OCI-M1 (cell line): ENCODE data around the gene RBBP6.
"Not testable (repeated sequence)": the region's sequence is repeated elsewhere in the genome, so short reads cannot be mapped to it uniquely, and the experiment has no call there.

Experiments
- DNase-seq: peaks from one replicate; lab custom pipeline; 2025; lab: John Stamatoyannopoulos, UW

RBBP6 gene

GRCh38 chr16:24562811-24563210, 23.4 kb downstream of the RBBP6 start:
- DNase-seq: no peak

DNA sequence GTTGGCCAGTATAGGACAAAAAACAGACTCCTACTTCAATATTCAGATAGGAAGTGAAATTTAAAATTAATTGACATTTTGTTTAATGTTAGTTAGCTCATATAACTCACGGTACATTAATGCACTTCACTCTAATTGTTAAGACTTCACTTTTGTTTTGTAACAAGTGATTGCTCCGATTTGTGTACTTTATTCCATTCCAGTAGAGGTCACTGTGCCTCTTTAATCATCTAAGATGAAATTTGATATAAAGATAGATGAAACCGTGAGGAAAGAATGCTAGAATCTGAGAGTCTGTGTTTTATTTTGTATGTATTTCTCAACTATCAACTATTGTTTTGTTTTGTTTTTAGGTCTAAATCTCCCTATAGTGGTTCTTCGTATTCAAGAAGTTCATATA, 29.0 kb downstream of the RBBP6 start:
- DNase-seq: no peak

DNA sequence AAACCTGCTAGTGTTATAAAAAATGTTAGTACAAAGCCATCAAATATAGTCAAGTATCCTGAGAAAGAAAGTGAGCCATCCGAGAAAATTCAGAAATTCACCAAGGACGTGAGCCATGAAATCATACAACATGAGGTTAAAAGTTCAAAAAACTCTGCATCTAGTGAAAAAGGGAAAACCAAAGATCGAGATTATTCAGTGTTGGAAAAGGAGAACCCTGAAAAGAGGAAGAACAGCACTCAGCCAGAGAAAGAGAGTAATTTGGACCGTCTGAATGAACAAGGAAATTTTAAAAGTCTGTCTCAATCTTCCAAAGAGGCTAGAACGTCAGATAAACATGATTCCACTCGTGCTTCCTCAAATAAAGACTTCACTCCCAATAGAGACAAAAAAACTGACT, 31.7 kb downstream of the RBBP6 start:
- no peak for DNase-seq

GRCh38 chr16:24572069-24572468, 32.7 kb downstream of the RBBP6 start:
- DNase-seq: no peak

- DNase-seq: no peak
Measured at GRCh38 chr16:24573141-24573540, 33.8 kb downstream of the RBBP6 start.

DNA sequence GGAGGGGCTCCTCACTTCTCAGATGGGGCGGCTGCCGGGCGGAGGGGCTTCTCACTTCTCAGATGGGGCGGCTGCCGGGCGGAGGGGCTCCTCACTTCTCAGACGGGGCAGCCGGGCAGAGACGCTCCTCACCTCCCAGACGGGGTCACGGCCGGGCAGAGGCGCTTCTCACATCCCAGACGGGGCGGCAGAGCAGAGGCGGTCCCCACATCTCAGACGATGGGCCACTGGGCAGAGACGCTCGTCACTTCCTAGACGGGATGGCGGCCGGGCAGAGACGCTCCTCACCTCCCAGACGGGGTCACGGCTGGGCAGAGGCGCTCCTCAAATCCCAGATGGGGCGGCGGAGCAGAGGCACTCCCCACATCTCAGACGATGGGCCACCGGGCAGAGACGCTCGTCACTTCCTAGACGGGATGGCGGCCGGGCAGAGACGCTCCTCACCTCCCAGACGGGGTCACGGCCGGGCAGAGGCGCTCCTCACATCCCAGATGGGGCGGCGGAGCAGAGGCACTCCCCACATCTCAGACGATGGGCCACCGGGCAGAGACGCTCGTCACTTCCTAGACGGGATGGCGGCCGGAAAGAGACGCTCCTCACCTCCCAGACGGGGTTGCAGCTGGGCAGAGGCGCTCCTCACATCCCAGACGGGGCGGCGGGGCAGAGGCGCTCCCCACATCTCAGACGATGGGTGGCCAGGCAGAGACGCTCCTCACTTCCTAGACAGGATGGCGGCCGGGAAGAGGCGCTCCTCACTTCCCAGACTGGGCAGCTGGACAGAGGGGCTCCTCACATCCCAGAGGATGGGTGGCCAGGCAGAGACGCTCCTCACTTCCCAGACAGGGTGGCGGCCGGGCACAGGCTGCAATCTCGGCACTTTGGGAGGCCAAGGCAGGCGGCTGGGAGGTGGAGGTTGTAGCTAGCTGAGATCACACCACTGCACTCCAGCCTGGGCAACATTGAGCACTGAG, 35.4 kb downstream of the RBBP6 start:
- DNase-seq: not testable (repeated sequence)

GRCh38 chr16:24575791-24576190, 36.4 kb downstream of the RBBP6 start:
- not testable (repeated sequence) for DNase-seq

DNA sequence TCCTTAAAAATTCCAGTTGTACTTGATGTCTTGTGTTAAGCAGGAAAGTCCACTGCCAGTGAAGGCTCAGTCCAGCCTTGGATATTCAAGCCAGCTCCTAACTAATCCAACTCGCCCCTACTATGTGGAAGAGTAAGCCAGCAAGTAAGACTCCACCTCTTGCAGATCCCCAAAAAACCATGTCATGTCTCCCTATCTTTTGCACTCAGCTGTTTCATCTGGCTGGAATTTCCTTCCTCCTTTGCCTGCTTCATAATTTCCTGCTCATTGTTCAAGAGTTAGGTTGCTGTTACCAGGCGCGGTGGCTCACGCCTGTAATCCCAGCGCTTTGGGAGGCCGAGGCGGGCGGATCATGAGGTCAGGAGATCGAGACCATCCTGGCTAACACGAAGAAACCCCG, 37.8 kb downstream of the RBBP6 start:
- DNase-seq: no peak

DNA sequence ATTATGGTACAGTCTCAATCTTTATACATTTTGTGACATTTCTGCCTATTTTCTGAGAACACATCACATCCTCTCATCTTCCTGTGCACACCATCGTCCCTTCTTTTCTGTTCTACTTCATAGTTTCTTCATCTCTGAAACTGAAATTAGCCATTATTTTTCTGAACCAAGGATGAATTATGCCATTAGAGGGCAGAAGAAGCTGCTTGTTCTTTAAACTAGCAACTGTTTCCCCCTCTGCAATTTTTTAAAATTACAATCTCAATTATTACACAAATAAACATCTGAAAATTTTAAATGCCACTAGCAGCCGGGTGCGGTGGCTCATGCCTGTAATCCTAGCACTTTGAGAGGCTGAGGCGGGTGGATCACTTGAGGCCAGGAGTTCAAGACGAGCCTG, 41.3 kb downstream of the RBBP6 start:
- DNase-seq: peak; percentile 14

DNA sequence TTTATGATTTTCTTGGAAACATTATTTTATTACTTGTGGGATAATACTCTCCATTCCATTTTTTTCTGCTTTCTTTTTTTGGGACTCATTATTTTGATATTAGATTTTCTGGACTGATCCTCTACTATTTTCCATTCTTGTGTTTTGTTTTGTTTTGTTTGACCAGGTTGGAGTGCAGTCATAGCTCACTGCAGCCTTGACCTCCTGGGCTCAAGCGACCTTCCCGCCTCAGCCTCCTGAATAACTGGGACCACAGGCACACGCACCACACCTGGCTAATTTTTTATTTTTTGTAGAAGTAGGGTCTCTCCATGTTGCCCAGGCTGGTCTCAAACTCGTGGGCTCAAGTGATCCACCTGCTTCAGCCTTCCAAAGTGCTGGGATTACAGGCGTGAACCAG, 44.1 kb downstream of the RBBP6 start:
- DNase-seq: no peak

GRCh38 chr16:24589997-24590396, 50.6 kb downstream of the RBBP6 start:
- DNase-seq: no peak

DNA sequence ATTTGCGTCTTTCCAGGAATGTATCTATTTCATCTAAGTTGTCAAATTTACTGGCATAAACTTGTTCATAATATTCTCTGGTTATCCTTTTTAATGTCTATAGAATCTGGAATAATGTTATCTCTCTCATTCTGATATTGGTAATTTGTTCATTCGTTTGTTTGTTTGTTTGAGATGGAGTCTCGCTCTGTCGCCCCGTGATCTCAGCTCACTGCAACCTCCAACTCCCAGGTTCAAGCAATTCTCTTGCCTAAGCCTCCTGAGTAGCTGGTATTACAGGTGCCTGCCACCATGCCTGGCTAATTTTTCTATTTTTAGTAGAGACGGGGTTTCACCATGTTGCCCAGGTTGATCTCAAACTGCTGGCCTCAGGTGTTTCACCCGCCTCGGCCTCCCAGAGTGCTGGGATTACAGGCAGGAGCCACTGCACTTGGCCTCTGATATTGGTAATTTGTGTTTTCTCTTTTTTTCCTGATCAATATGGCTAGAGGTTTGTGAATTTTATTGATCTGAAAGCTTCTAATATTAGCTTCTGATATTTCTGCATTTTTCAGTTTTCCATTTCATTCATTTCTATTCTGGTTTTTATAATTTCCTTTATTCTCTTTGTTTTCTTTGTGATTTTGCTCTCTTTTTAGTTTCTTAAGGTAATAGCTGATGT, 59.5 kb downstream of the RBBP6 start:
- no peak for DNase-seq

- no peak for DNase-seq
Measured at GRCh38 chr16:24609417-24609739, 70.0 kb downstream of the RBBP6 start.

- peak; percentile 2 for DNase-seq
Measured at GRCh38 chr16:24609740-24610415, 70.5 kb downstream of the RBBP6 start.

DNA sequence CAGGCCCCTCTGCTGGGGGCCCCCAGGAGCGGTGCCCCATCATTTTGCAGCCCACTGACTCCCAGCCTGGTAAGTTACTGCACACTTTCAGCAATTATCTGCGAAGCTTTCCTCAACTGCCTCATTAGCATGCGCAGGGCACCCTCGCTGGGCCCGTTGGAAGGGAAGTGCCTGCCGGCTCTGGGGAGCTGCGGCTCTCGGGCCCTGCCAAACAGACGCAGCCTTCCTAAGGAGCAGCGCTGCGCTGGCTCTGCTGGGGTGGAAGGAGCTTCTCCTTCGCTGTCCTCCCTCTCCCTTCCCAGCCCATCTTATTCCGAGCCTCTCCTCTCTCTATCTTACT, 71.0 kb downstream of the RBBP6 start:
- no peak for DNase-seq

DNA sequence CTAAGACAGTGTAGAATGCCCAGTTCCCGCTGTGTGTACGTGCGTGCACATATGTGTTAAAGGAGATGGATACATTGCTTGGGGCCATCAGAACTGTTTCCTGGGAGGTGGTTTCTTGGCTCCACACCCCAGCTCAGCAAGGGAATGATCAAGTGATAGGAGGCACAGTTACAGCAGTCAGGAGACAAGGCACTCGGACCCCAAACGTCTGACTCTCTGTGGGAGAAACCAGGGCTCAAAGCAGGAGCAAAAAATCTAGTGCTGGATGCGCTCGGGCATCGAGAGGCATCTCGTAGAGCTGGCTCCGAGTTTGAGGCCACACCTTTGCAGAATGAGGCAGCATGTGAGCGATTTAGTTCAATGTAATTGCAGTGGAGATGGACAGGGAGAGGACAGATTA, 71.9 kb downstream of the RBBP6 start:
- no peak for DNase-seq

DNA sequence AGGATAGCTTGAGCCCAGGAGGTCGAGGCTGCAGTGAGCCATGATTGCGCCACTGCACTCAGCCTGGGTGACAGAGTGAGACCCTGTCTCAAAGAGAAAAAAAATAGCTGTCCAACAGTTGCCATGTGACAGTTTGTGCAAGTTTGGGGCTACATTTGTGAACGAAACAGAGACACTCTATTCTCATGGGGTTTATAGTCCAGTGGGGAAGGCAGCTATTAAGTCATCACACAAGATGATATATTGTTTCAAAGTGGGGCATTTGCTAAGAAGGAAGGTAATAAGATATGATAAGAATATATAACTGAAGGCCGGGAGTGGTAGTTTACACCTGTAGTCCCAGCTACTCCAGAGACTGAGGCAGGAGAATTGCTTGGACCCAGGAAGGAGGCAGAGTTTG, 73.3 kb downstream of the RBBP6 start:
- DNase-seq: no peak

DNA sequence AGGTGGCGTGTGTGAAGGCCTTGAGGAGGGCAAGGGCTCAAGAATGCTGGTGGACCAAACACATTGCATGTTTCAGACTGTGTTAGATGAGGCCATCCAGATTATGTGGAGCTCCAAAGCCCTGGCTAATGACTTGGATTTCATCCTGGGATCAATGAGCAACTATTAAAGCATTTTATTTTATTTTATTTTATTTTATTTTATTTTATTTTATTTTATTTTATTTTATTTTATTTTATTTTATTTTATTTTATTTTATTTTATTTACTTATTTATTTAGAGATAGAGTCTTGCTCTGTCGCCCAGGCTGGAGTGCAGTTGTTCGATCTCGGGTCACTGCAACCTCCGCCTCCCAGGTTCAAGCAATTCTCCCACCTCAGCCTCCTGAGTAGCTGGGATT, 73.9 kb downstream of the RBBP6 start:
- DNase-seq: not testable (repeated sequence)

DNA sequence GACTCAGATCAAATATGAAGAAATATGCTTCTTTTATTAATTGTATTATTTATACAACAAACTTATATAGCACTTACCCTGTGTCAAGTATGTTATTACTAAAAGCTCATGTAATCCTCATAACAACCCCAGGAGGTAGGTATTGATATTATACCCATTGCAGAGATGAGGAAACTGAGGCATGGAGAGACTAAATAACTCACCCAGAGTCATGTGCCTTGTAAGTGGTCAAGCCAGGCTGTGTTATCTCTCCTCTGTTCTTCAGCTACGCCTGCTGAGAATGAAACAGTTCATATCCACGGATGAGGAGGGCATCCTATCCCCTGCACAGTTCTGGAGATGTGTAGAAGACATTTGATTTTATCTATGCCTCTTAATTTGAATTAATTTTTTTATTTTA, 78.1 kb downstream of the RBBP6 start:
- no peak for DNase-seq
